ENCODE data around the gene ASB1.
"Not testable (repeated sequence)": the region's sequence is repeated elsewhere in the genome, so short reads cannot be mapped to it uniquely, and the experiment has no call there.

The ASB1 gene

GRCh38 chr2:238404406-238405216 is 22.1 kb upstream of the ASB1 start:
- DNase-seq (ENCODE audit: low read depth, low spot score): no peak
- no peaks in the 10 kb centered on the region for H3K27me3 ChIP-seq (ENCODE audit: control insufficient read depth, insufficient read depth, low read length)
- H3K27ac ChIP-seq (ENCODE audit: low read length): no peak overlapping the region
- H3K4me3 ChIP-seq (ENCODE audit: low read length): no peak overlapping the region
- H3K9me3 ChIP-seq (ENCODE audit: control insufficient read depth, insufficient read depth, low read length): no peaks in the 10 kb centered on the region
- no CpG with 5 or more reads among the region's 19 CpGs for WGBS (ENCODE audit: insufficient coverage, insufficient read length)
- H3K4me1 ChIP-seq (ENCODE audit: control insufficient read depth, insufficient read depth, low read length): no peaks in the 10 kb centered on the region; the same call in none of the 2 replicates
- no peaks in the 10 kb centered on the region for H3K36me3 ChIP-seq (ENCODE audit: control insufficient read depth, insufficient read depth, low read length)

GRCh38 chr2:238405217-238405555 is 21.5 kb upstream of the ASB1 start:
- not testable (repeated sequence) for H3K27me3 ChIP-seq (ENCODE audit: control insufficient read depth, insufficient read depth, low read length); H3K4me1 ChIP-seq (ENCODE audit: control insufficient read depth, insufficient read depth, low read length); H3K9me3 ChIP-seq (ENCODE audit: control insufficient read depth, insufficient read depth, low read length); H3K36me3 ChIP-seq (ENCODE audit: control insufficient read depth, insufficient read depth, low read length); H3K4me3 ChIP-seq (ENCODE audit: low read length); H3K27ac ChIP-seq (ENCODE audit: low read length); DNase-seq (ENCODE audit: low read depth, low spot score)
- WGBS (ENCODE audit: insufficient coverage, insufficient read length): no CpG with 5 or more reads among the region's 4 CpGs

DNA sequence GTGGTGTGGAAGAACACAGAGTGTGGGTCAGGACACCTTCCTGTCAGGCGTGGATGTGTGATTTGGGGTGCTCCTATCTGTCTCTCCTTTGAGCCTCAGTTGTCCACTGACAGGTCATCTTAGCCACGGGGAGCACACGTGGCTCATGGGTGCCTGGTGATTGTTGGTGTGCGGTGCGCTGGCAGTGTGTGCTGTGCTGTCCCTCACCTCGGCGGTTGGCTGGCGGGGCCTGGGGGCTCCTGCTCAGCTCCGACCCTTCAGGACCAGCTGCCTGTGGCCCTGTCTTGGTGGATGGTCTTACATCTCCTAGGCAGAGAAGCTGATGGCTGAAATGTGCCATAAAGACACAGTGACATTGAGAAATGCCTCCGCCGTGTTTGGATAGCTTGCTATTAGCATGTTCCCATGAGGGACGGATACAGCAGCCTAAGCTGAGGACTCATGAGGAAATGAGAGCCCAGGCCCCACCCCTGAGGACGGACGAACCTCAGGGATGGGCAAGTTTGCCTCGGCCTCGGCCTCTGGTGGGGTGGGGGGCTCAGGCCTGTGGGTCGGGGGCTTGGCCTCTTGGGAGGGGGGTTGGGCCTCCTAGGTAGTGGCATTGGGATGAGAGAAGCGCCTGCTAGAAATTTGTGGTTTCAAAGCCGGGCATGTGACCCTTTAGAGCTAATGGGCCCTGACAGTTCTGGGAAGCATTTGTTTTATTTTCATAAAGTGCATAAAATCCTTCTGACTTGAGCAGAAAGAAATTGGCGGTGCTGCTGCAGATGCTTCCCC is 20.3 kb upstream of the ASB1 start:
- no peak overlapping the region for H3K27ac ChIP-seq (ENCODE audit: low read length)
- no peak overlapping the region for H3K4me3 ChIP-seq (ENCODE audit: low read length)
- no CpG with 5 or more reads among the region's 20 CpGs for WGBS (ENCODE audit: insufficient coverage, insufficient read length)
- no peaks in the 10 kb centered on the region for H3K36me3 ChIP-seq (ENCODE audit: control insufficient read depth, insufficient read depth, low read length)
- no peaks in the 10 kb centered on the region for H3K9me3 ChIP-seq (ENCODE audit: control insufficient read depth, insufficient read depth, low read length)
- no peaks in the 10 kb centered on the region; the same call in none of the 2 replicates for H3K4me1 ChIP-seq (ENCODE audit: control insufficient read depth, insufficient read depth, low read length)
- no peak for DNase-seq (ENCODE audit: low read depth, low spot score)
- no peaks in the 10 kb centered on the region for H3K27me3 ChIP-seq (ENCODE audit: control insufficient read depth, insufficient read depth, low read length)

DNA sequence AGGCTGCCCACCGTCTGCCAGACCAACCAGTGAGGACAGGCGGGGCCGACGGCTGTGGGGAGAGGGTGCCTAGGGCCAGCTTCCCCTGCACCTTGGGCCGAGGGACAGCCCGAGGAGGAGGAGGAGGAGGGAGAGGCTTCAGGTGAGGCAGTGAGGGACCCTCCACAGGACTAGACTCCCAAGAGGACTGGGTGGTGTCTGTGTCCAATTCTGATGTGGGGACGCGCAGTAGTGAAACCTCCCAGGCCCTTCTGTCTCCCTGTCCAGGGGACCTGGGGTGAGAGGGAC is 19.8 kb upstream of the ASB1 start:
- Histone ChIP-seq H3K4me3 (ENCODE audit: low read length) (no peak overlapping the region), H3K27ac (ENCODE audit: low read length) (no peak overlapping the region), H3K9me3 (ENCODE audit: control insufficient read depth, insufficient read depth, low read length) (no peaks in the 10 kb centered on the region), H3K4me1 (ENCODE audit: control insufficient read depth, insufficient read depth, low read length) (no peaks in the 10 kb centered on the region; the same call in none of the 2 replicates), H3K36me3 (ENCODE audit: control insufficient read depth, insufficient read depth, low read length) (no peaks in the 10 kb centered on the region), H3K27me3 (ENCODE audit: control insufficient read depth, insufficient read depth, low read length) (no peaks in the 10 kb centered on the region)
- DNase-seq (ENCODE audit: low read depth, low spot score): no peak
- no CpG with 5 or more reads among the region's 8 CpGs for WGBS (ENCODE audit: insufficient coverage, insufficient read length)

DNA sequence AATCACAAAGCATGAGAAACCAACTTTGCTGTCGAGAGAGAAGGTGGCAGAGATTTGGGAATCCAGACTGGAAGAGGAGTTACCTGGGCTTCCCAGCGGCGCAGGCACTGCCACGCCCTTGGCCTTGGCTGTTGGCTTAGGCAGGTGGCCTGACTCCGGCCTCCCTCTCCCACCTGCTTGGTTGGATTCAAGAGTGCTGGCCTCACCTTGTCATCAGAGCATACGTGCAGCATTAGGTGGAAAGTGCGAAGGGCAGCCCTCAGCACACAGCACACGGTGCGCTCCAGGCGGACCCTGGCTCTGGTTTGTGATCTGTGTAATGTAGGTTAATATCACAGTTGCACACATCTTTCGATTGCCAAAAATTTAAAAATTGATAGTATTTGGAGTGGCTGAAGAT is 19.2 kb upstream of the ASB1 start:
- no CpG with 5 or more reads among the region's 11 CpGs for WGBS (ENCODE audit: insufficient coverage, insufficient read length)

DNA sequence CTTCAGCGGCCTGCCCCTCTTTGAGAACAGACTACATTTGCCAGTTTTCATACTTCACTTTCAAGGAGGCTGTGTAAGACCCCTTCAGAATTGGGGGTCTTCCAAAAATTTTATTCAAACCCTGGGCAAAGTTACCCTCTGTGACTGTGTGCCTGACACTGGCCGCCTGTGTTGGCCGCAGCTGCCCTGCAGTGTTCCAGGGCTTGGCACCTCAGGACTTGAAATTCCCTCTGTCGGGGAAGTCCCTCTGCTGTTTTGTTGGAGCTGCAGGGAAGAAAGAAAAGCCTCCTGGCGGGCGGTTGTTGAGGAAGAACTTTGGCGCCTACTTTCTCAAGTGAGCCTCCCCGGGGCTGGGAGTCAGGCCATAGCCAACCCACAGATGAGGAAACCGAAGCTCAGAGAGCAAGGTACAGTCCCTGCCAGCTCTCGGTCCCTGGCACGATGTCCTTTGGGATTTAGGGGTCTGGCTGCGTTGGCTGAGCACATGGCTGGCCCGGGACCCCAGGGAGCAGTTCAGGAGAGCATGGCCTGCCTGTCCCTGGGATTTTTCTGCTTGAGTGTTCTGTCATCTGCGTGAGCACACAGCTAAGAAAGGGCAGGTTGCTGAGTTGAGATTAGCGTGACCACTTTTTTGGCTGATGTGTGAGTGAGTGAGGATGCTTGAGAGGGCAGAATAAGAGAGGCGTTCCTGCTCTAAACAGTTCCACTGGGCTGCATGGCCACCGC is 17.9 kb upstream of the ASB1 start:
- Histone ChIP-seq H3K4me1 (ENCODE audit: control insufficient read depth, insufficient read depth, low read length) (no peaks in the 10 kb centered on the region; the same call in none of the 2 replicates), H3K27me3 (ENCODE audit: control insufficient read depth, insufficient read depth, low read length) (no peaks in the 10 kb centered on the region), H3K27ac (ENCODE audit: low read length) (no peak overlapping the region), H3K36me3 (ENCODE audit: control insufficient read depth, insufficient read depth, low read length) (no peaks in the 10 kb centered on the region), H3K4me3 (ENCODE audit: low read length) (no peak overlapping the region), H3K9me3 (ENCODE audit: control insufficient read depth, insufficient read depth, low read length) (no peaks in the 10 kb centered on the region)
- WGBS (ENCODE audit: insufficient coverage, insufficient read length): no CpG with 5 or more reads among the region's 17 CpGs
- no peak for DNase-seq (ENCODE audit: low read depth, low spot score)

More for the DNA sequence above, 19.2 kb upstream of the ASB1 start:
- no peak overlapping the region for H3K27ac ChIP-seq (ENCODE audit: low read length)
- no peaks in the 10 kb centered on the region for H3K27me3 ChIP-seq (ENCODE audit: control insufficient read depth, insufficient read depth, low read length)
- no peak overlapping the region for H3K4me3 ChIP-seq (ENCODE audit: low read length)
- H3K36me3 ChIP-seq (ENCODE audit: control insufficient read depth, insufficient read depth, low read length): no peaks in the 10 kb centered on the region
- H3K9me3 ChIP-seq (ENCODE audit: control insufficient read depth, insufficient read depth, low read length): no peaks in the 10 kb centered on the region
- H3K4me1 ChIP-seq (ENCODE audit: control insufficient read depth, insufficient read depth, low read length): no peaks in the 10 kb centered on the region; the same call in none of the 2 replicates
- no peak for DNase-seq (ENCODE audit: low read depth, low spot score)

GRCh38 chr2:238409341-238410199 is 17.2 kb upstream of the ASB1 start:
- WGBS (ENCODE audit: insufficient coverage, insufficient read length): no CpG with 5 or more reads among the region's 34 CpGs
- Histone ChIP-seq H3K36me3 (ENCODE audit: control insufficient read depth, insufficient read depth, low read length) (no peaks in the 10 kb centered on the region), H3K27me3 (ENCODE audit: control insufficient read depth, insufficient read depth, low read length) (no peaks in the 10 kb centered on the region), H3K4me1 (ENCODE audit: control insufficient read depth, insufficient read depth, low read length) (no peaks in the 10 kb centered on the region; the same call in none of the 2 replicates), H3K4me3 (ENCODE audit: low read length) (no peak overlapping the region), H3K27ac (ENCODE audit: low read length) (no peak overlapping the region), H3K9me3 (ENCODE audit: control insufficient read depth, insufficient read depth, low read length) (no peaks in the 10 kb centered on the region)
- DNase-seq (ENCODE audit: low read depth, low spot score): no peak

DNA sequence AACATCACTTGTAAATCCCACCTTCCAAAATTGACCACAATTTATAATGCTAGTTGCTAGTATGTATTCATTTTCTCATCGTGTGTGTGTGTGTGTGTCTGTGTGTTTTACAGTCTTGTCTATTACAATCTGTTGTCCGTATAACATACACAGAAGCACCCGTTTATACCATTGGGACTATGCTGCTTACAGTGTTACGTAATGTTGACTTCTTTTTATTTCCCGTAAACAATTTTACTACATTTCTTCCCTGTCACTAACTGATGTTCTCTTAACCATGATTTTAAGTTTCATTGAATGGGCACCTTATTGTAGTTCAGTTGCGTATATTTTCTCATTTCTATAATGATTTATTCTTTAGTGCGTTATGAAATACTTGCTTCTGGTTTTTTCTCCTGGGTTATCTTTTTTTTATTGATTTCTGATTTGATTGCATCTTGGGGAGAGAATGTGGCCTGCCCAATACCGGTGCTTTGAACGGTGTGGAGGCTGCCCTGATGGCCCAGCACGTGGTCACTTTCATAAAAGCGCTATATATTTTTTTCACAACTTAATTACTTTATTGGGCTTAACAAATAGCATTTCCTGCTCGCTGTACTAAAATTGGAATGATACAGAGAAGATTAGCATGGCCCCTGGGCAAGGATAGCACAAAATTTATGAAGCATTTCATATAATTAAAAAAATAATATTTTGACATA is 14.5 kb upstream of the ASB1 start:
- no peaks in the 10 kb centered on the region for H3K36me3 ChIP-seq (ENCODE audit: control insufficient read depth, insufficient read depth, low read length)
- no peak for DNase-seq (ENCODE audit: low read depth, low spot score)
- H3K4me3 ChIP-seq (ENCODE audit: low read length): no peak overlapping the region
- no peaks in the 10 kb centered on the region for H3K27me3 ChIP-seq (ENCODE audit: control insufficient read depth, insufficient read depth, low read length)
- H3K4me1 ChIP-seq (ENCODE audit: control insufficient read depth, insufficient read depth, low read length): no peaks in the 10 kb centered on the region; the same call in 1 of the 2 replicates
- H3K9me3 ChIP-seq (ENCODE audit: control insufficient read depth, insufficient read depth, low read length): no peaks in the 10 kb centered on the region; the same call in 1 of the 2 replicates
- no peak overlapping the region for H3K27ac ChIP-seq (ENCODE audit: low read length)
- WGBS (ENCODE audit: insufficient coverage, insufficient read length): 100% methylated on average over 1 of the region's 12 CpGs

DNA sequence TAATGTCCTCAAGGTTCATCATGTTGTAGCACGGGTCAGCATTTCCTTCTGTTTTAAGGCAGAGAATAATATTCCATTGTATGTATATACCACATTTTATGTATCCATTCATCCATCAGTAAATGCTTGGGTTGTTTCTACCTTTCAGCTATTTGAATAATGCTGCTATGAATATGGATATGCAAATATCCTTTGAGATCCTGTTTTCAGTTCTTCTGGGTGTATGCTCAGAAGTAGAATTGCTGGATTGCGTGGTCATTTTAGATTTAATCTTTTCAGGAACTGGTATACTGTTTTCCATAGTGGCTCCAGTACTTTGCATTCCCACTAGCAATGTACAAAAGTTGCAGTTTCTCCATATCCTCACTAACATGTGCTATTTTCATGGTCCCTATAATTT is 13.4 kb upstream of the ASB1 start:
- Histone ChIP-seq H3K4me1 (ENCODE audit: control insufficient read depth, insufficient read depth, low read length) (no peaks in the 10 kb centered on the region; the same call in 1 of the 2 replicates), H3K9me3 (ENCODE audit: control insufficient read depth, insufficient read depth, low read length) (no peaks in the 10 kb centered on the region; the same call in 1 of the 2 replicates), H3K27ac (ENCODE audit: low read length) (no peak overlapping the region), H3K27me3 (ENCODE audit: control insufficient read depth, insufficient read depth, low read length) (no peaks in the 10 kb centered on the region), H3K36me3 (ENCODE audit: control insufficient read depth, insufficient read depth, low read length) (no peaks in the 10 kb centered on the region), H3K4me3 (ENCODE audit: low read length) (no peak overlapping the region)
- DNase-seq (ENCODE audit: low read depth, low spot score): no peak
- no CpG with 5 or more reads among the region's 2 CpGs for WGBS (ENCODE audit: insufficient coverage, insufficient read length)
